WTC11 (cell line): ENCODE measurements around the gene QRFP. TPM values are rescaled to one million over a fixed set of nuclear protein-coding genes. Genes with fewer than 3 reads are reported as not detected.

Experiments used
- ATAC-seq: fragments of 200-7000 bp; cut with Tn5 transposase; 2 replicates; pipeline ENCODE4 v1.10.0; 2021; ENCODE audit warnings: mild to moderate bottlenecking, moderate library complexity
- CTCF ChIA-PET: fragments of 300-600 bp; sonication (Branson Sonifier 250); formaldehyde crosslinking; loops from one replicate; lab custom pipeline; 2021; ENCODE audit warnings: antibody characterized with exemption; lab: Charles Lee
- POLR2A ChIA-PET: fragments of 350-600 bp; sonication (Branson Sonifier 250); formaldehyde crosslinking; loops from one replicate; lab custom pipeline; 2021; ENCODE audit warnings: antibody characterized with exemption; lab: Charles Lee
- DNase-seq: peaks from one replicate; pipeline ENCODE4 v3.0.0; 2021; ENCODE audit warnings: low spot score
- H3K27ac Mint-ChIP-seq: 2 replicates; pipeline ENCODE4 v1.8.0; 2021; ENCODE audit warnings: mixed read lengths
- H3K27me3 Mint-ChIP-seq: 2 replicates; pipeline ENCODE4 v1.8.0; 2021; ENCODE audit warnings: low read depth, mild to moderate bottlenecking, moderate library complexity, mixed read lengths
- H3K36me3 Mint-ChIP-seq: 2 replicates; pipeline ENCODE4 v1.8.0; 2021; ENCODE audit warnings: mixed read lengths
- H3K4me1 Mint-ChIP-seq: 2 replicates; pipeline ENCODE4 v1.8.0; 2022; ENCODE audit warnings: mixed read lengths
- H3K4me3 Mint-ChIP-seq: 2 replicates; pipeline ENCODE4 v1.8.0; 2021; ENCODE audit warnings: mild to moderate bottlenecking, moderate library complexity, mixed read lengths
- H3K9me3 Mint-ChIP-seq: 2 replicates; pipeline ENCODE4 v1.8.0; 2021; ENCODE audit warnings: mixed read lengths
- AR ChIP-seq: fragments of 250-450 bp; sonication (Bioruptor Pico); IDR thresholded peaks from 2 replicates; pipeline ENCODE4 v1.9.0; 2021; ENCODE audit warnings: mild to moderate bottlenecking
- ATF6 ChIP-seq: sonication (generic); formaldehyde crosslinking; IDR thresholded peaks from 2 replicates; pipeline ENCODE4 v1.8.1; 2023; ENCODE audit warnings: mild to moderate bottlenecking, missing genetic modification reagents
- CDX4 ChIP-seq: fragments of 250-450 bp; sonication (Bioruptor Pico); IDR thresholded peaks from 2 replicates; pipeline ENCODE4 v1.9.0; 2021; ENCODE audit warnings: moderate library complexity, mild to moderate bottlenecking, inconsistent platforms, borderline replicate concordance
- CREB1 ChIP-seq: sonication (generic); formaldehyde crosslinking; IDR thresholded peaks from 2 replicates; pipeline ENCODE4 v1.8.0; 2023; ENCODE audit warnings: mild to moderate bottlenecking, missing genetic modification reagents
- E2F1 ChIP-seq: sonication (generic); formaldehyde crosslinking; IDR thresholded peaks from 2 replicates; pipeline ENCODE4 v1.8.0; 2022; ENCODE audit warnings: mild to moderate bottlenecking, missing genetic modification reagents
- ESRRA ChIP-seq: sonication (generic); formaldehyde crosslinking; IDR thresholded peaks from 2 replicates; pipeline ENCODE4 v1.8.1; 2022; ENCODE audit warnings: mild to moderate bottlenecking, missing genetic modification reagents, borderline replicate concordance
- HMGXB4 ChIP-seq: sonication (generic); formaldehyde crosslinking; IDR thresholded peaks from 2 replicates; pipeline ENCODE4 v1.8.1; 2023; ENCODE audit warnings: mild to moderate bottlenecking, moderate library complexity, missing genetic modification reagents
- IRF1 ChIP-seq: sonication (generic); formaldehyde crosslinking; IDR thresholded peaks from 2 replicates; pipeline ENCODE4 v1.8.0; 2023; ENCODE audit warnings: missing genetic modification reagents
- NR3C1 ChIP-seq: sonication (generic); formaldehyde crosslinking; conservative IDR thresholded peaks from 2 replicates; pipeline ENCODE4 v1.8.1; 2023; ENCODE audit warnings: low read depth, mild to moderate bottlenecking, missing genetic modification reagents
- PRDM15 ChIP-seq: sonication (generic); formaldehyde crosslinking; IDR thresholded peaks from 2 replicates; pipeline ENCODE4 v1.8.0; 2022; ENCODE audit warnings: missing genetic modification reagents
- SMAD3 ChIP-seq: sonication (generic); formaldehyde crosslinking; IDR thresholded peaks from 2 replicates; pipeline ENCODE4 v1.8.0; 2022; ENCODE audit warnings: missing genetic modification reagents, mild to moderate bottlenecking, borderline replicate concordance
- ZBTB21 ChIP-seq: sonication (generic); formaldehyde crosslinking; IDR thresholded peaks from 2 replicates; pipeline ENCODE4 v1.8.1; 2023; ENCODE audit warnings: mild to moderate bottlenecking, missing genetic modification reagents, borderline replicate concordance
- ZNF138 ChIP-seq: sonication (generic); formaldehyde crosslinking; conservative IDR thresholded peaks from 2 replicates; pipeline ENCODE4 v1.8.1; 2022; ENCODE audit warnings: mild to moderate bottlenecking, moderate library complexity, missing genetic modification reagents
- ZNF416 ChIP-seq: fragments of 250-450 bp; sonication (Bioruptor Pico); IDR thresholded peaks from 2 replicates; pipeline ENCODE4 v1.9.0; 2021; ENCODE audit warnings: mild to moderate bottlenecking, inconsistent platforms
- ZNF423 ChIP-seq: fragments of 250-450 bp; sonication (Bioruptor Pico); IDR thresholded peaks from 2 replicates; pipeline ENCODE4 v2.1.2; 2022; ENCODE audit warnings: mild to moderate bottlenecking, moderate library complexity
- total RNA-seq: library from RNA; stranded (reverse); gene quantifications from 3 replicates; pipeline ENCODE4 v1.2.3, GENCODE V29; 2021

The QRFP gene
- total RNA-seq, 1 experiment from 2014 or later = not detected

GRCh38 chr9:130938184-130938651, 41.6 kb upstream of the QRFP start:
- DNase-seq = peak; percentile 46
- TF ChIP-seq IRF1 (CRISPR knock-in tag) (no peak), HMGXB4 (CRISPR knock-in tag) (peak; percentile 35)
- H3K27ac Mint-ChIP-seq = no peak overlapping the region
- H3K4me3 Mint-ChIP-seq = peak overlapping the region; percentile 69
- peaks cover 44% of the 10 kb centered on the region for H3K4me1 Mint-ChIP-seq
- CTCF ChIA-PET = no interaction called here
- POLR2A ChIA-PET = no interaction called here
- peaks cover 50% of the 10 kb centered on the region for H3K27me3 Mint-ChIP-seq
- H3K36me3 Mint-ChIP-seq = no peaks in the 10 kb centered on the region
- no peak for ATAC-seq
- no peaks in the 10 kb centered on the region for H3K9me3 Mint-ChIP-seq

- Mint-ChIP-seq H3K4me1 (peaks cover 52% of the 10 kb centered on the region), H3K27me3 (peaks cover 50% of the 10 kb centered on the region), H3K4me3 (peak overlapping the region; percentile 69), H3K27ac (0 out of 2 replicates have a peak overlapping the region, but pooled peaks have one; percentile 81), H3K36me3 (no peaks in the 10 kb centered on the region), H3K9me3 (no peaks in the 10 kb centered on the region)
- ChIA-PET CTCF (interaction anchor here (0.6 to 3.1 kb wide), 9 partner anchors 11 to 244 kb away, joined by 3 to 21 read pairs (median 5); partner anchors contain the start of gene EXOSC2), POLR2A (no interaction called here)
- ATAC-seq (no peak), DNase-seq (no peak)
- TF ChIP-seq ZNF138 (CRISPR knock-in tag) (no peak), ZNF416 (CRISPR knock-in tag) (no peak), CDX4 (CRISPR knock-in tag) (no peak), E2F1 (CRISPR knock-in tag) (no peak), ZNF423 (CRISPR knock-in tag) (no peak), SMAD3 (CRISPR knock-in tag) (no peak), ZBTB21 (CRISPR knock-in tag) (no peak), ESRRA (no peak), NR3C1 (CRISPR knock-in tag) (no peak), PRDM15 (CRISPR knock-in tag) (no peak), HMGXB4 (CRISPR knock-in tag) (no peak), ATF6 (CRISPR knock-in tag) (no peak), CREB1 (CRISPR knock-in tag) (no peak), AR (CRISPR knock-in tag) (no peak)
Observed at GRCh38 chr9:130937146-130938076, 40.8 kb upstream of the QRFP start.
